H1 (cell line): Measurements from ENCODE around the gene UBE3A. TPM values are rescaled to one million over a fixed set of nuclear protein-coding genes. Genes with fewer than 3 reads are reported as not detected.

Experiments used
- CTCF ChIA-PET: fragments of 300-600 bp; sonication (Branson Sonifier 250); formaldehyde crosslinking; loops from one replicate; lab custom pipeline; 2021; ENCODE audit not compliant: partially characterized antibody; lab: Charles Lee
- POLR2A ChIA-PET: fragments of 300-600 bp; sonication (Branson Sonifier 250); formaldehyde crosslinking; loops from one replicate; lab custom pipeline; 2021; ENCODE audit warnings: inconsistent platforms; ENCODE audit not compliant: partially characterized antibody; lab: Charles Lee
- DNase-seq, 2 experiments: peaks; one replicate each; pipeline versions ENCODE4 v3.0.0 to v3.0.0-alpha.2; 2010 to 2022; ENCODE audit warnings: low spot score in 2 of 2, low read depth in 1 of 2, mixed read lengths in 1 of 2
- FAIRE-seq: peaks from 2 replicates; lab custom pipeline; 2011; peaks lifted over from hg19 to GRCh38; lab: Jason Lieb, UNC
- H2AFZ ChIP-seq: 2 replicates; pipeline ENCODE4 v1.8.1; 2012; ENCODE audit warnings: low read length, inconsistent platforms
- H2AK5ac ChIP-seq: 2 replicates; pipeline ENCODE4 v1.6.1; 2013; ENCODE audit warnings: low read depth, low read length
- H2BK120ac ChIP-seq: replicated peaks from 2 replicates; pipeline ENCODE3; 2013; ENCODE audit warnings: low read depth, low read length, inconsistent platforms
- H2BK12ac ChIP-seq: 2 replicates; pipeline ENCODE4 v1.6.1; 2013; ENCODE audit warnings: low read depth, low read length
- H2BK15ac ChIP-seq: 2 replicates; pipeline ENCODE4 v1.6.1; 2013; ENCODE audit warnings: low read length
- H2BK20ac ChIP-seq: 2 replicates; pipeline ENCODE4 v1.6.1; 2013; ENCODE audit warnings: low read length
- H2BK5ac ChIP-seq: 2 replicates; pipeline ENCODE4 v1.6.1; 2013; ENCODE audit warnings: low read depth, low read length
- H3K14ac ChIP-seq: 2 replicates; pipeline ENCODE4 v1.6.1; 2013; ENCODE audit warnings: inconsistent platforms; ENCODE audit not compliant: insufficient read length
- H3K18ac ChIP-seq: 2 replicates; pipeline ENCODE4 v1.6.1; 2013; ENCODE audit warnings: low read length; ENCODE audit errors: extremely low read depth
- H3K23ac ChIP-seq: 2 replicates; pipeline ENCODE4 v1.6.1; 2013; ENCODE audit warnings: inconsistent platforms; ENCODE audit not compliant: insufficient read length
- H3K23me2 ChIP-seq: 2 replicates; pipeline ENCODE4 v1.6.1; 2013; ENCODE audit warnings: low read depth, low read length
- H3K27ac ChIP-seq: 2 replicates; pipeline ENCODE4 v1.6.1; 2011; ENCODE audit warnings: low read depth, low read length, inconsistent platforms
- H3K27me3 ChIP-seq, 4 experiments: replicated peaks in 1 of 4; 1 replicate in 1 of 4; 2 replicates in 3 of 4; pipeline versions ENCODE4 v1.6.1 to v1.8.1; 2011 to 2013; ENCODE audit warnings: low read length in 3 of 4, mild to moderate bottlenecking in 3 of 4, inconsistent platforms in 2 of 4, mixed read lengths in 2 of 4, moderate library complexity in 1 of 4; ENCODE audit not compliant: control insufficient read depth in 3 of 4, insufficient read depth in 3 of 4; ENCODE audit errors: extremely low read depth in 1 of 4
- H3K36me3 ChIP-seq, 4 experiments: 2 replicates each; pipeline versions ENCODE4 v1.6.1 to v1.8.1; 2011 to 2013; ENCODE audit warnings: mild to moderate bottlenecking in 4 of 4, low read length in 3 of 4, moderate library complexity in 2 of 4, control low read depth in 1 of 4, inconsistent platforms in 1 of 4; ENCODE audit not compliant: insufficient read depth in 4 of 4, control insufficient read depth in 2 of 4
- H3K4ac ChIP-seq: replicated peaks from 2 replicates; pipeline ENCODE3; 2013; ENCODE audit warnings: low read length, low read depth, mixed read lengths, inconsistent platforms; ENCODE audit not compliant: insufficient read length
- H3K4me1 ChIP-seq, 4 experiments: replicated peaks in 1 of 4; 1 replicate in 1 of 4; 2 replicates in 3 of 4; pipeline versions ENCODE4 v1.6.1 to v1.8.1; 2011 to 2013; ENCODE audit warnings: low read length in 3 of 4, inconsistent platforms in 2 of 4, mixed read lengths in 1 of 4; ENCODE audit not compliant: insufficient read depth in 4 of 4, control insufficient read depth in 3 of 4
- H3K4me2 ChIP-seq, 2 experiments: 2 replicates each; pipeline versions ENCODE4 v1.6.1 to v1.8.1; 2011 to 2013; ENCODE audit warnings: low read depth in 2 of 2, low read length in 2 of 2, control low read depth in 1 of 2, inconsistent platforms in 1 of 2, mild to moderate bottlenecking in 1 of 2; ENCODE audit not compliant: insufficient read depth in 1 of 2
- H3K4me3 ChIP-seq, 4 experiments: fragments of 200-600, 300-600 bp in 1 of 4; sonication (generic), shearing (Covaris generic), sonication (Bioruptor Twin) in 1 of 4; 2 replicates each; pipeline versions ENCODE4 v1.5.1 to v1.8.1; 2011 to 2016; ENCODE audit warnings: low read length in 4 of 4, low read depth in 3 of 4, control low read depth in 2 of 4, inconsistent platforms in 2 of 4, mild to moderate bottlenecking in 2 of 4, mixed read lengths in 1 of 4, moderate library complexity in 1 of 4; ENCODE audit not compliant: insufficient read depth in 2 of 4; ENCODE audit errors: extremely low read depth in 1 of 4
- H3K56ac ChIP-seq: replicated peaks from 2 replicates; pipeline ENCODE3; 2013; ENCODE audit warnings: low read depth, mild to moderate bottlenecking, mixed read lengths, low read length, inconsistent platforms; ENCODE audit not compliant: insufficient read length
- H3K79me1 ChIP-seq: 2 replicates; pipeline ENCODE4 v1.6.1; 2013; ENCODE audit warnings: low read depth, low read length, control low read depth
- H3K79me2 ChIP-seq, 2 experiments: 2 replicates each; pipeline versions ENCODE4 v1.6.1 to v1.8.1; 2012 to 2013; ENCODE audit warnings: low read length in 2 of 2, mild to moderate bottlenecking in 2 of 2, inconsistent platforms in 1 of 2; ENCODE audit not compliant: insufficient read depth in 2 of 2, control insufficient read depth in 1 of 2
- H3K9ac ChIP-seq, 4 experiments: replicated peaks in 1 of 4; 1 replicate in 1 of 4; 2 replicates in 3 of 4; pipeline versions ENCODE4 v1.6.1 to v1.8.1; 2011 to 2013; ENCODE audit warnings: low read depth in 3 of 4, low read length in 3 of 4, control low read depth in 2 of 4, mild to moderate bottlenecking in 2 of 4, moderate library complexity in 2 of 4, inconsistent platforms in 1 of 4; ENCODE audit errors: extremely low read depth in 1 of 4
- H3K9me3 ChIP-seq, 2 experiments: 2 replicates each; pipeline versions ENCODE4 v1.6.1 to v1.8.1; 2012 to 2013; ENCODE audit warnings: mild to moderate bottlenecking in 2 of 2, moderate library complexity in 2 of 2, control low read depth in 1 of 2, inconsistent platforms in 1 of 2, low read depth in 1 of 2, low read length in 1 of 2, mixed read lengths in 1 of 2; ENCODE audit not compliant: insufficient read depth in 2 of 2
- H4K20me1 ChIP-seq, 2 experiments: replicated peaks in 1 of 2; 2 replicates each; pipeline versions ENCODE3 to v1.8.1; 2011 to 2013; ENCODE audit warnings: inconsistent platforms in 2 of 2, low read length in 2 of 2, mild to moderate bottlenecking in 1 of 2; ENCODE audit not compliant: insufficient read depth in 2 of 2, control insufficient read depth in 1 of 2
- H4K5ac ChIP-seq: 2 replicates; pipeline ENCODE4 v1.6.1; 2013; ENCODE audit warnings: low read length, low read depth, mixed read lengths, inconsistent platforms; ENCODE audit not compliant: insufficient read length
- H4K8ac ChIP-seq: 2 replicates; pipeline ENCODE4 v1.8.0; 2013; ENCODE audit warnings: mild to moderate bottlenecking, moderate library complexity, low read length, inconsistent platforms; ENCODE audit not compliant: insufficient read depth; ENCODE audit errors: extremely low read depth
- H4K91ac ChIP-seq: replicated peaks from 2 replicates; pipeline ENCODE3; 2013; ENCODE audit warnings: low read length, mixed read lengths, inconsistent platforms; ENCODE audit not compliant: insufficient read length
- ASH2L ChIP-seq: fragments of 200-600, 300-600 bp; sonication (generic); IDR thresholded peaks from one replicate; pipeline ENCODE4 v1.7.1; 2017; ENCODE audit warnings: low read length
- CHD1 ChIP-seq: IDR thresholded peaks from 2 replicates; pipeline ENCODE4 v1.6.1; 2012; ENCODE audit warnings: low read depth, low read length, improper control_type of control experiment
- CREB1 ChIP-seq: IDR thresholded peaks from 2 replicates; pipeline ENCODE4 v1.6.1; 2012; ENCODE audit warnings: inconsistent platforms
- CTBP2 ChIP-seq: IDR thresholded peaks from 2 replicates; pipeline ENCODE4 v1.7.0; 2011; ENCODE audit warnings: borderline replicate concordance, mild to moderate bottlenecking, moderate library complexity, mixed read lengths, low read length; ENCODE audit not compliant: insufficient read depth, insufficient read length
- HDAC2 ChIP-seq, 2 experiments: fragments of 300-600 bp in 1 of 2; sonication (generic) in 1 of 2; IDR thresholded peaks; 2 replicates each; pipeline ENCODE4 v1.6.1; 2011 to 2012; ENCODE audit warnings: low read depth in 2 of 2, low read length in 2 of 2, mild to moderate bottlenecking in 2 of 2, moderate library complexity in 2 of 2, borderline replicate concordance in 1 of 2, inconsistent platforms in 1 of 2
- JUND ChIP-seq: IDR thresholded peaks from 2 replicates; pipeline ENCODE4 v1.6.1; 2011; ENCODE audit warnings: mild to moderate bottlenecking, improper control_type of control experiment, low read length
- MAFK ChIP-seq: IDR thresholded peaks from 2 replicates; pipeline ENCODE4 v1.6.1; 2012; ENCODE audit warnings: low read depth, mild to moderate bottlenecking, improper control_type of control experiment, low read length
- RFX5 ChIP-seq: IDR thresholded peaks from 2 replicates; pipeline ENCODE4 v1.6.1; 2011; ENCODE audit warnings: low read depth, low read length, improper control_type of control experiment, borderline replicate concordance
- RNF2 ChIP-seq: fragments of 200-900, 300-1000 bp; sonication (generic); IDR thresholded peaks from 2 replicates; pipeline ENCODE4 v1.7.1; 2016; ENCODE audit warnings: borderline replicate concordance, low read depth, mild to moderate bottlenecking, antibody characterized with exemption, low read length; ENCODE audit not compliant: poor library complexity, severe bottlenecking; ENCODE audit errors: missing control alignments
- SIX5 ChIP-seq: IDR thresholded peaks from 2 replicates; pipeline ENCODE4 v1.6.1; 2011; ENCODE audit warnings: mild to moderate bottlenecking, low read depth, low read length
- SP2 ChIP-seq: IDR thresholded peaks from 2 replicates; pipeline ENCODE4 v1.6.1; 2012; ENCODE audit warnings: mild to moderate bottlenecking, low read length, inconsistent platforms
- SP4 ChIP-seq: IDR thresholded peaks from 2 replicates; pipeline ENCODE4 v1.6.1; 2012; ENCODE audit warnings: low read length, inconsistent platforms
- USF2 ChIP-seq: IDR thresholded peaks from 2 replicates; pipeline ENCODE4 v1.6.1; 2011; ENCODE audit warnings: low read length, improper control_type of control experiment
- ZNF274 ChIP-seq: IDR thresholded peaks from 2 replicates; pipeline ENCODE4 v1.7.0; 2012; ENCODE audit warnings: low read length, borderline replicate concordance; ENCODE audit errors: extremely low read depth
- WGBS, 2 experiments: shearing (Covaris generic) in 1 of 2; methylation state at CpG; one replicate each; pipeline versions ENCODE4 v1.1.6 to v1.1.7; 2013 to 2015; ENCODE audit warnings: low lambda C conversion rate in 2 of 2, mixed read lengths in 2 of 2, inconsistent platforms in 1 of 2, low coverage in 1 of 2, missing lambda C conversion rate in 1 of 2; ENCODE audit not compliant: insufficient replicate concordance in 2 of 2, insufficient coverage in 1 of 2, insufficient read length in 1 of 2; ENCODE audit errors: extremely low coverage in 1 of 2, missing lambda C conversion rate in 1 of 2; 5-methylcytosine and 5-hydroxymethylcytosine counted together
- polyA plus RNA-seq, 7 experiments: library from polyadenylated mRNA; depleted of rRNA in 3 of 7; stranded (reverse) in 5 of 7; unstranded in 2 of 7; fragments of >200 nt in 5 of 7; fragments of 200-250 nt in 2 of 7; gene quantifications; 1 replicate in 5 of 7; 2 replicates in 1 of 7; 4 replicates in 1 of 7; pipeline versions ENCODE4 v1.2.1 to v1.2.3, GENCODE V29; 2011 to 2013; ENCODE audit warnings: missing spikeins in 2 of 7, mixed read lengths in 2 of 7
- total RNA-seq: library from RNA; stranded (reverse); fragmentation: NEBNext Ultra II Directional; extraction: Animal tissue kit (Norgen Biotek cat#: 25700); gene quantifications from 2 replicates; pipeline ENCODE4 v1.2.1, GENCODE V29; 2021

Gene UBE3A
- total and polyA plus RNA-seq, 2 of the 8 experiments (the other 6 are each of a cell fraction or from before 2014, with no cell fraction given) = 13.8 to 110 TPM

DNA sequence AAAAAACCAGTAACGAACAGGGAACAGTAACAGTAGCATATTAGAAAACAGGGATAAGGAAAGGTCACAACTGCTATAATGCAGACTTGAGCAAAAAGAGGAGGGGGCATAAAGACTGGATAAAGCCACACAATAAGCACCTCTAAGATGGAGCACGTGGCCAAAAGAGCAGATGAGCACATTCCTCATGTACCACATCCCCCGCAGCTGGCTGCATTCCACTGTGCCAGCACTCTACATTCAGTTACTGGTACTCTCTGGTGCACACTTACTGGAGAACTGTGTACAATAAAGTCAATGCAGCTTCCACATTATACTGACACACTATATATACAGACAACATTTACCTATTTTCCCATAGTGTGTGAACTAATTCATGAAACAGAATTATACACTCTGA, 64.7 kb downstream of the UBE3A start:
- peaks cover 0 to 4% of the 10 kb centered on the region in 2 experiments for H4K20me1 ChIP-seq
- H4K91ac ChIP-seq = no peak overlapping the region
- H2BK120ac ChIP-seq = no peak overlapping the region
- no peak overlapping the region for H3K4me3 ChIP-seq
- H4K8ac ChIP-seq = no peak overlapping the region
- no peaks in the 10 kb centered on the region for H3K23me2 ChIP-seq
- POLR2A ChIA-PET = no interaction called here
- H2AFZ ChIP-seq = no peak overlapping the region
- no peaks in the 10 kb centered on the region for H3K9me3 ChIP-seq
- FAIRE-seq (no peak), DNase-seq (no peak)
- no peak overlapping the region for H2BK12ac ChIP-seq
- peaks cover 4 to 34% (median 24%) of the 10 kb centered on the region in 4 experiments; a peak in 6 of 8 replicates for H3K36me3 ChIP-seq
- no peaks in the 10 kb centered on the region for H3K27me3 ChIP-seq
- H2BK15ac ChIP-seq = no peak overlapping the region
- H3K4ac ChIP-seq = no peak overlapping the region
- CTCF ChIA-PET = no interaction called here
- no peak overlapping the region for H4K5ac ChIP-seq
- H3K4me1 ChIP-seq = no peaks in the 10 kb centered on the region
- no peak overlapping the region for H2BK20ac ChIP-seq
- H3K18ac ChIP-seq = no peak overlapping the region
- H2BK5ac ChIP-seq = no peak overlapping the region
- no peak overlapping the region for H3K27ac ChIP-seq
- no peak overlapping the region for H3K23ac ChIP-seq
- H3K4me2 ChIP-seq = no peak overlapping the region
- peaks cover 0 to 50% of the 10 kb centered on the region in 2 experiments; a peak in 3 of 4 replicates for H3K79me2 ChIP-seq
- no peak overlapping the region for H2AK5ac ChIP-seq
- H3K56ac ChIP-seq = no peak overlapping the region
- H3K79me1 ChIP-seq = no peaks in the 10 kb centered on the region
- H3K9ac ChIP-seq = no peak overlapping the region
- H3K14ac ChIP-seq = no peak overlapping the region
- 85% methylated on average over 3 of the region's 3 CpGs; no CpG with 5 or more reads in 1 of the 2 experiments for WGBS, 2 experiments
- no peak for TF ChIP-seq CTBP2
- TF ChIP-seq ASH2L = no peak
- no peak for TF ChIP-seq ZNF274
- TF ChIP-seq SP2 = no peak
- TF ChIP-seq SP4 = no peak
- no peak for TF ChIP-seq JUND
- TF ChIP-seq HDAC2 (IDR thresholded peaks at IDR 0.05; ENCODE audit: borderline replicate concordance in 1 of 2, low read depth in 2 of 2, low read length in 2 of 2) = no peak
- TF ChIP-seq RFX5 = no peak
- TF ChIP-seq RNF2 = no peak
- no peak for TF ChIP-seq USF2
- TF ChIP-seq SIX5 = no peak
- TF ChIP-seq CREB1 = no peak
- no peak for TF ChIP-seq MAFK
- TF ChIP-seq CHD1 = no peak
